ENCODE results near the gene ZNF791.

DNA sequence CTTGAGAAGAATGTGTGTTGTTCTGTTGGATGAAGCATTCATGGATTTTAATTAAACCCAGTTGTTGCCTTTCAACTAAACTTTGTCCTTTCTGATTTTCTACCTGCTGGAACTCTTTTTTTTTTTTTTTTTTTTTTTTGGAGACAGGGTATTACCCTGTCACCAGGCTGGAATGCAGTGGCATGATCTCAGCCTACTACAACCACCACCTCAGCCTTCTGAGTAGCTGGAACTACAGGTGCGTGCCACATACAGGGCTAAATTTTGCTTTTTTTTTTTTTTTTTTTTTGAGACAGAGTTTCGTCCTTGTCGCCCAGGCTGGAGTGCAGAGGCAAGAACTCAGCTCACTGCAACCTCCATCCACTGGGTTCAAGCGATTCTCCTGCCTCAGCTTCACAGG is 6.9 kb downstream of the ZNF791 start:
- TF ChIP-seq EZH2phosphoT487 (IDR thresholded peaks at IDR 0.05; ENCODE audit: low read depth, severe bottlenecking, unreplicated experiment), result no peak
- TF ChIP-seq, protein P1, sequence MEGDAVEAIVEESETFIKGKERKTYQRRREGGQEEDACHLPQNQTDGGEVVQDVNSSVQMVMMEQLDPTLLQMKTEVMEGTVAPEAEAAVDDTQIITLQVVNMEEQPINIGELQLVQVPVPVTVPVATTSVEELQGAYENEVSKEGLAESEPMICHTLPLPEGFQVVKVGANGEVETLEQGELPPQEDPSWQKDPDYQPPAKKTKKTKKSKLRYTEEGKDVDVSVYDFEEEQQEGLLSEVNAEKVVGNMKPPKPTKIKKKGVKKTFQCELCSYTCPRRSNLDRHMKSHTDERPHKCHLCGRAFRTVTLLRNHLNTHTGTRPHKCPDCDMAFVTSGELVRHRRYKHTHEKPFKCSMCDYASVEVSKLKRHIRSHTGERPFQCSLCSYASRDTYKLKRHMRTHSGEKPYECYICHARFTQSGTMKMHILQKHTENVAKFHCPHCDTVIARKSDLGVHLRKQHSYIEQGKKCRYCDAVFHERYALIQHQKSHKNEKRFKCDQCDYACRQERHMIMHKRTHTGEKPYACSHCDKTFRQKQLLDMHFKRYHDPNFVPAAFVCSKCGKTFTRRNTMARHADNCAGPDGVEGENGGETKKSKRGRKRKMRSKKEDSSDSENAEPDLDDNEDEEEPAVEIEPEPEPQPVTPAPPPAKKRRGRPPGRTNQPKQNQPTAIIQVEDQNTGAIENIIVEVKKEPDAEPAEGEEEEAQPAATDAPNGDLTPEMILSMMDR (IDR thresholded peaks at IDR 0.05; ENCODE audit: poor library complexity), result no peak

Measured in hepatocyte (in vitro differentiated cells).